Measurements from ENCODE around the gene GTF2F1. TPM values are rescaled to one million over a fixed set of nuclear protein-coding genes. Genes with fewer than 3 reads are reported as not detected.

GTF2F1 gene
- total and polyA plus RNA-seq, 10 of the 15 experiments (the other 5 are each of a cell fraction or from before 2014, with no cell fraction given): 4.5 to 61.7 (median 48.5) TPM

GRCh38 chr19:6343462-6343861 is 49.5 kb downstream of the GTF2F1 start:
- FAIRE-seq: no peak
- no peaks in the 10 kb centered on the region for H4K20me1 ChIP-seq (ENCODE audit: control insufficient read depth, insufficient read depth)
- no peak for TF ChIP-seq ZNF24 (IDR thresholded peaks at IDR 0.05)
- TF ChIP-seq CBX3 (IDR thresholded peaks at IDR 0.05; ENCODE audit: borderline replicate concordance, low read depth): no peak
- peak; percentile 37 for TF ChIP-seq USF1 (IDR thresholded peaks at IDR 0.05; ENCODE audit: borderline replicate concordance, extremely low read length, insufficient read depth, low read depth, low read length)
- H3K9ac ChIP-seq (ENCODE audit: control insufficient read depth, insufficient read depth, low read length): no peak overlapping the region
- no peaks in the 10 kb centered on the region for H3K9me3 ChIP-seq (replicated peaks; ENCODE audit: control insufficient read depth, insufficient read depth, low read length)
- POLR2A ChIA-PET: no interaction called here
- CTCF ChIA-PET: no interaction called here
- H3K79me2 ChIP-seq (ENCODE audit: control insufficient read depth, insufficient read depth, low read length): no peaks in the 10 kb centered on the region
- no peak overlapping the region for H3K27ac ChIP-seq (ENCODE audit: control insufficient read depth, insufficient read depth)
- SMC1A ChIA-PET (ENCODE audit: uncharacterized antibody, unreplicated experiment): no interaction called here
- RAD21 ChIA-PET (ENCODE audit: unreplicated experiment): no interaction called here
- H3K36me3 ChIP-seq (ENCODE audit: control insufficient read depth in 2 of 2, insufficient read depth in 2 of 2, low read length in 1 of 2): no peaks in the 10 kb centered on the region
- in situ Hi-C loops (cut with MboI): no loop called here
- no peak overlapping the region for H3K4me3 ChIP-seq
- H3K4me2 ChIP-seq (ENCODE audit: control insufficient read depth, insufficient read depth): no peak overlapping the region
- H3K4me1 ChIP-seq (ENCODE audit: control insufficient read depth, insufficient read depth, low read length): no peaks in the 10 kb centered on the region
- no TSS peak for BruUV-seq (replicated peaks)
- intact Hi-C loops (cut with micrococcal nuclease; ENCODE audit: unreplicated experiment): no loop called here
- ATAC-seq: no peak
- DNase-seq (ENCODE audit: low read depth, low spot score): no peak
- H2AFZ ChIP-seq (ENCODE audit: control insufficient read depth, low read depth, low read length): peak overlapping the region; percentile 15
- H3K27me3 ChIP-seq (replicated peaks in 1 of 2; ENCODE audit: control insufficient read depth in 2 of 2, insufficient read depth in 2 of 2, low read length in 1 of 2): no peaks in the 10 kb centered on the region
- 35% methylated on average over 1 of the region's 1 CpG for WGBS (ENCODE audit: insufficient coverage, insufficient replicate concordance, low lambda C conversion rate, missing lambda C conversion rate)

GRCh38 chr19:6340493-6341201 is 52.3 kb downstream of the GTF2F1 start:
- FAIRE-seq: no peak
- no peaks in the 10 kb centered on the region for H4K20me1 ChIP-seq (ENCODE audit: control insufficient read depth, insufficient read depth)
- peak overlapping the region; percentile 7; the same call in 1 of the 2 replicates for H2AFZ ChIP-seq (ENCODE audit: control insufficient read depth, low read depth, low read length)
- WGBS (ENCODE audit: insufficient coverage, insufficient replicate concordance, low lambda C conversion rate, missing lambda C conversion rate): 29% methylated on average over 14 of the region's 14 CpGs
- no peak overlapping the region for H3K9ac ChIP-seq (ENCODE audit: control insufficient read depth, insufficient read depth, low read length)
- no TSS peak for BruUV-seq (replicated peaks)
- no peak overlapping the region for H3K4me3 ChIP-seq
- H3K27ac ChIP-seq (ENCODE audit: control insufficient read depth, insufficient read depth): no peak overlapping the region
- H3K4me2 ChIP-seq (ENCODE audit: control insufficient read depth, insufficient read depth): no peak overlapping the region
- SMC1A ChIA-PET (ENCODE audit: uncharacterized antibody, unreplicated experiment): interaction anchor here (1.1 kb wide), 1 partner anchor 11 kb away, joined by 3 read pairs; no protein-coding TSS in a partner anchor
- H3K27me3 ChIP-seq (replicated peaks in 1 of 2; ENCODE audit: control insufficient read depth in 2 of 2, insufficient read depth in 2 of 2, low read length in 1 of 2): no peaks in the 10 kb centered on the region
- RAD21 ChIA-PET (ENCODE audit: unreplicated experiment): interaction anchor here (1.5 kb wide), 1 partner anchor 141 kb away, joined by 3 read pairs; the partner anchor contains the start of gene DENND1C
- CTCF ChIA-PET: interaction anchor here (0.8 to 1.2 kb wide), 3 partner anchors 13 to 122 kb away, joined by 3 to 4 read pairs (median 4); no protein-coding TSS in a partner anchor
- in situ Hi-C loops (cut with MboI) (no loop called here), intact Hi-C loops (cut with micrococcal nuclease; ENCODE audit: unreplicated experiment) (no loop called here)
- no peaks in the 10 kb centered on the region for H3K36me3 ChIP-seq (ENCODE audit: control insufficient read depth in 2 of 2, insufficient read depth in 2 of 2, low read length in 1 of 2)
- no peaks in the 10 kb centered on the region for H3K4me1 ChIP-seq (ENCODE audit: control insufficient read depth, insufficient read depth, low read length)
- POLR2A ChIA-PET: interaction anchor here (1.1 kb wide), 1 partner anchor 13 kb away, joined by 3 read pairs; no protein-coding TSS in a partner anchor
- no peaks in the 10 kb centered on the region for H3K79me2 ChIP-seq (ENCODE audit: control insufficient read depth, insufficient read depth, low read length)
- TF ChIP-seq TCF12 (IDR thresholded peaks at IDR 0.05; ENCODE audit: low read depth, low read length) (peak; percentile 57; the same call in 1 of the 2 replicates), KLF5 (IDR thresholded peaks at IDR 0.05; ENCODE audit: partially characterized antibody) (no peak), SMAD1 (IDR thresholded peaks at IDR 0.05; ENCODE audit: low read depth, partially characterized antibody) (no peak), CTCF (IDR thresholded peaks at IDR 0.05 in 2 of 3, conservative IDR thresholded peaks at IDR 0.05 in 1 of 3; ENCODE audit: control insufficient read depth in 2 of 3, extremely low read depth in 1 of 3, insufficient read depth in 1 of 3, low read depth in 3 of 3, low read length in 3 of 3) (0 out of 6 replicates have a peak, but pooled peaks of 1 of the 3 experiments have one; percentile 5), CREM (IDR thresholded peaks at IDR 0.05; ENCODE audit: low read depth) (no peak), YY1 (IDR thresholded peaks at IDR 0.05; ENCODE audit: low read depth, low read length) (no peak)
- no peaks in the 10 kb centered on the region for H3K9me3 ChIP-seq (replicated peaks; ENCODE audit: control insufficient read depth, insufficient read depth, low read length)
- peak; percentile 30; the same call in 2 of the 3 replicates for ATAC-seq
- no peak for DNase-seq (ENCODE audit: low read depth, low spot score)
